Peyer's patch (tissue), 4 donors: Measurements from ENCODE around the gene MSL2.

Experiments used
- CTCF ChIP-seq, 6 experiments: fragments of 450-650 bp in 4 of 6; fragments of 200-600 bp in 2 of 6; sonication (generic) in 1 of 6; IDR thresholded peaks; one replicate each; pipeline ENCODE4 v1.5.1; 2017 to 2019; ENCODE audit warnings: antibody characterized with exemption in 6 of 6, mild to moderate bottlenecking in 3 of 6, moderate library complexity in 1 of 6
- POLR2A ChIP-seq, 2 donors: fragments of 450-650 bp; IDR thresholded peaks; one replicate each; pipeline ENCODE4 v1.5.1; 2017; ENCODE audit warnings: antibody characterized with exemption in 2 of 2, mild to moderate bottlenecking in 2 of 2, moderate library complexity in 2 of 2

GRCh38 chr3:136197159-136197793 lies 1.1 kb upstream of the MSL2 start:
- no peak for TF ChIP-seq CTCF (IDR thresholded peaks at IDR 0.05)
- TF ChIP-seq POLR2A (IDR thresholded peaks at IDR 0.05): no peak
